ENCODE data around the gene SHOC1.
"Not testable (repeated sequence)": the region's sequence is repeated elsewhere in the genome, so short reads cannot be mapped to it uniquely, and the experiment has no call there.

The SHOC1 gene

DNA sequence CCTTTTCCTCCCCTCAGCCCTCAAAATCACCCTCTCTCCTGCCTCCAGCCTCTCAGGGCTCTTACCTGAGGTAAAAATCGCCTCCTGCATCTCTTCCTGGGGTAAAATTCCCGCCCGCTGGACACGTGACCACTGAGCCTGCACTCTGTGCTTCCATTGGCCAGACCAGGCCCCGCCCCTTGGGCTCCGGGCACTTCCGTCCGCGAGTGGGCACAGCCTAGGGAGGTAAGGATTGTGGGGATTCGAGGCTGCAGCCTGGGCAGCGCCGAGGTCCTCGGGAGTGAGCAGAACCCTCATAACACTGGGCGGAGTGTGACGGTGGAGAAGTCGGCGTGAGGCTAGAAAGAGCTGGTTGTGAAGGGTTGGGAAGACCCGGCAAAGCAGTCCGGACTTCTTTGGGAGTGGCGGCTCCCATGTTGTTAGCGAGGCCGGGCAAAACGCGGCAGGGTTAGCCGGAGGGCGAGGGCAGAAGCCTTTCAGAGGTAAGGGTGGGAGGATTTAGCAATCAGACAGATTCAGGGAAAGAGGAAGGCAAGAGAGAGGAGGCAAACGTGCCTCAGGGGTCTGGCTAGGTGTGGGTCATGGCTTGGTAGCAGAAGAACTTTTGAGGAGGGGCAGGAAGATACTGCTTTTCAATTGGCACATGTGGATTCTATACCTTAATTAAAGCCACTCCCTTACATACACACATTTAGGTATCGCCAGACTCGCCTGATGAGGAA is at the start of gene SHOC1:
Gene SHOC1, minus strand, starts transcription at position 103 of the 722 bp plus-strand sequence. CDS start 3,519 bp downstream, outside the sequence.
- DNase-seq (ENCODE audit: low spot score): no peak

DNA sequence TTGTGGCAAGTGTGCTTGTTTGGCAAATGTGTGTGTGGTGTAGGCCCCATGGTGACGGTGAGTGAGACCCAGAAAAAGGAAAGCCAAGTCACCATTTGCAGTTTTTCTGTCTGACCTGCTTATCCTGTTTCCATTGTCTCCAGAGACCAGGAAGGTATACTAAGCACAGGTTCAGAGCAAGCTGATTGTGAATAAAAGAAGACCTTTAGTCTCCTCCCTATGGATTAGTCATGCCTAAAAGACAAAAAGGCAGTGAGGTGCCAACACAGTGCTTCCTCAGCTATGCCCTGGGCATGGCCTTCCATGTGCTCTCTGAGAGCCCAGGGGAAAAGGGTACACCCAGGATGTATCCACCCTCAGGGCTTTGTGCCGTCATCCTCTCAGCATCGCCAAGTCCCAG is 49.2 kb upstream of the SHOC1 start:
- no peak for DNase-seq (ENCODE audit: low spot score)

DNA sequence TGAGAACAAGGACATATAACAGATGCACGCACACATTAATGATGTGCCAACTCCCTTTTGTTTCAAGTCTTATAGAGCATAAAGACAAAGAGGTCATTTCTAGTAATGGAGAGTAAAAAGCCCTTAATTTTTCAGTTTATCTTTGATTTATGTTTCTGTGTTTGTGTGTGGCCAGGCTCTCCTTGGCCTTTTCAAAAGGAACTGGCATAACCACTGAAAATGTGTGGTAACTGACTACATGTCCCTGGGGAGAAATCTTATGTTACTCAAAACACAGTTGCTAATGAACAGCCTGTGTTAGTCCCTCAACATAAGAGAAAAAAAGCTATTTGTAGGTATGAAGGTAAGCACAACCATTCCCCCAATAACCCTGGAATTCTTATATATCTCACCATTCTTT is 47.6 kb upstream of the SHOC1 start:
- no peak for DNase-seq (ENCODE audit: low spot score)

DNA sequence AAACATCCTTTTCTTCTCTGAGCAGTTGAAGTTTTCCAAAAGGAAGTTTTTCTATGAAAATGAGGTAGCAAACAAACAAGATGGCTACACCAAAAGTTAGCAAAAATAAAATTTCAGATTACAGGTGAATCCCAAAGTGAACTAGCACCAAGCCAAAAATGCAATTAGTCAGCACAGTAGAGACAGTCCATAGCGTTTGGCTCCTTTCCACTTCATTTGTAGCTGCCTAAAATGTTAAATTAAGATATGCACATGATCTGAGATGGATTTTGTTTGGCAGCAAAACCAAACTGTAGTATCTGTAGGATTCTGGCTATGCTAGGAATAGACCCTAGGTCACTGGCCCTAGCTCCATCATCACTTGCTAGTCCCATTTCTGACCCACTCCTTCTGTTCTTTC is 45.7 kb upstream of the SHOC1 start:
- no peak for DNase-seq (ENCODE audit: low spot score)

- no peak for DNase-seq (ENCODE audit: low spot score)
These were observed 45.2 kb upstream of the SHOC1 start for GRCh38 chr9:111839987-111840386.

- DNase-seq (ENCODE audit: low spot score): no peak
These were observed 44.6 kb upstream of the SHOC1 start for GRCh38 chr9:111839387-111839786.

- DNase-seq (ENCODE audit: low spot score): no peak
These were observed 43.7 kb upstream of the SHOC1 start for GRCh38 chr9:111838439-111838838.

- no peak for DNase-seq (ENCODE audit: low spot score)
These were observed 41.6 kb upstream of the SHOC1 start for GRCh38 chr9:111836311-111836710.

- no peak for DNase-seq (ENCODE audit: low spot score)
These were observed 39.2 kb upstream of the SHOC1 start for GRCh38 chr9:111833941-111834340.

DNA sequence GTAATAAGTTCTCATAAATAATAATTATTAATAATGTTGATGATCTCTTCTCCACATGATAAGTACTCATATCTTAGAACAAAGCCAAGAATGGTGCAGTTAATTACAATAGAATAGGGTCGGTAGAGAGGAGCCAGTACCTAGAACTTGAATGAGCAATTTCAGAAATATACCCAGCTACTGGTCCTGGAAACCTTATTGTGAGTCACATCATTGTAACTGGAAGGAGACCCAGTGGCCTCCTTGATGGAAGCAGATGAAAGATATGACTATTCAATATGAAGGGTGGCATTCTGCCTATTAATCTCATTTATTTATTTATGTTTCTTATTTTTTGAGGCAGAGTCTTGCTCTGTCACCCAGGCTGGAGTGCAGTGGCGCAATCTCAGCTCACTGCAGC is 37.7 kb upstream of the SHOC1 start:
- no peak for DNase-seq (ENCODE audit: low spot score)

GRCh38 chr9:111831371-111832108 is 36.8 kb upstream of the SHOC1 start:
- no peak for DNase-seq (ENCODE audit: low spot score)

DNA sequence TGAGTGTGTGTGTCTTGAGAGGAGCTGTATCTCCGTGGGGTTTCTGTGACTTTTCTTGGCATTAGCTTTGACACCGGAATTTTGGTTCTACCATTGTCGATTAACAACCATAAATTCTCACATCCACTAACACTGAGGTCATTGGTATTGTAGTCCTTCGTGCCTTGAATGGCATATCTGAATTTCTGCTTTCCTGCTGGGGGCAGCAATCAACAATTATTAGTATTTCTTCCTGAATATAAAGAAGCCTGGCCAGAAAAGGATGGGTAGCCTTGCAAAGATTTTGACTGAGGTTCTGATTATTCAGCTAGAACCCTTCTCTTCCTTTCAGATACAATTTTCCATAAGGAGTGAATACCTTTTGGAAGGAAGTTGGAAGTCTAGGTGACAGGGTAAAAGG is 33.5 kb upstream of the SHOC1 start:
- DNase-seq (ENCODE audit: low spot score): no peak

DNA sequence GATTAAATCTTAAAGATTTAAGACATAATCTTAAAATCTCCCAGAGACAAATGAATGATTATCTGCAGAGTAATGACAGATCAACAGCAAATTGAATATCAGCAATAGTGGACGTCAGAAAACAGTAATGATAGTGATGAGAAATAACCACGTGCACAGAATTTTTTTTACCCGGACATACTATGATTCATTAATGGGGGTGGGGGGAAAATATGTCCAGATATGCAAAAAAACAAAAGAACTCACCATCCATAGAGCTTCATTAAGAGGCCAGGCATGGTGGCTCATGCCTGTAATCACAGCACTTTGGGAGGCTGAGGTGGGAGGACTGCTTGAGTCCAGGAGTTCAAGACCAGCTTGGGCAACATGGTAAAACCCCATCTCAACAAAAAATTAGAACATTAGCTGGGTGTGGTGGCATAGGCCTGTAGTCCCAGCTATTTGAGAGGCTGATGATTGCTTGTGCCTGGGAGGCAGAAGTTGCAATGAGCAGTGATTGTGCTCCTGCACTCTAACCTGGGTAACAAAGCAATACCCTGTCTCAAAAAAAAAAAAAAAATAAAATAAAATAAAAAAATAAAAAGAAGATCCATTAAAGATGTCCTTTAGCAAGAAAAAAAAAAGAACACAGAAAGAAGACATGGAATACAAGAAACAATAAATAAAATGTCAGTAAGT is 30.9 kb upstream of the SHOC1 start:
- no peak for DNase-seq (ENCODE audit: low spot score)

GRCh38 chr9:111821006-111821528 is 26.3 kb upstream of the SHOC1 start:
- DNase-seq (ENCODE audit: low spot score): no peak

DNA sequence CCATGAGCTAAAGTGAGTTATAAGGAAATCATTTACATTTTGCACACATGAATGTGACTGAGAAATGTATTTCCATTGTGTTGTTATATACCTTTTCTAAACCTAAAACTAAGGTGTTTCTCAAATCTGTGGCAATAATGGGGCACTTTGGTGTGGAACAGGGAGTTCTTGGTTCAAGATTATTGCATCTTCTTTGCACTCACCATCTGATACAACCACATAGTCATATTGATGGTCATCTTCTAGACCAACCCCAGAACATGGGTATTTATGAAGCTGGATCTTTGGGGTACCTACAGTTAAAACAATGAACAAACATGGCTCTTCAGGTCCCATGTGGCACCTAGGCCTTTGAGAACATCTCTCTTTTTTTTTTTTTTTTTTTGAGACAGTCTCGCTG is 24.6 kb upstream of the SHOC1 start:
- DNase-seq (ENCODE audit: low spot score): no peak

DNA sequence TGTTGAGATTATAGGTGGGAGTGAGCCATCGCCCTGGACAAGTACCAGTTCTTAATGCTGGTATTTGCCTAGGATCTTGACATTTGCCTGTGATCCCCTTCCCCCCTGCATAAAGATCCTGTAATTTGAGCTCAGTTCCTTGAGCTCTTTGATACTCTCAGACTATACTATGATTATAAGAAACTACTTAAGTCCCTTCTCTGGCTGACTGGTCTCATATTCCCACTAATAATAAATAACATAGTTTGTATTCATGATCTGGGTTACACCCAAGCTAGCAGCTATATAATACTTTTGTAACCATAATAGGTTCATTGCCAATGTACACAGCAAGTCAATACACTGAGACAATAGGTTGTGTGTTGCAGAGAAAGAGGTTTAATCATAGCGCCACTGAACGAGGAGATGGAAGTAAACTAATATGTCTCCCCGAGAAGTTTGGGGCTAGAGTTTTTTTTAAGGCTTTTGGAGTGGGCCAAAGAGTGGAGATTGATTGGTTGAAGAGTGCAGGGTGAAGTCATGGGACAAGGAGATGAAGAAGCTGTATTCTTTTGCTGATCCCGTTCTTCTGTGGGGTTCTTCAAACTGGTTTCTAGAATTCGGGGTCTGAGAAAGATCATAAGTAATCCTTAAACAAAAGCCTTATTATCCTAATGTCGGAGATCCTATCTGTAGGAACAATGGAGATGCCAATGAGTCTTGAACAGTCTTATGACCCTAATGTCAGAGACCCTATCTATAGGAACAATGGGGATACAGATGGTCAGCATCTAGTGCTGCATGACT is 20.7 kb upstream of the SHOC1 start:
- DNase-seq (ENCODE audit: low spot score): no peak

DNA sequence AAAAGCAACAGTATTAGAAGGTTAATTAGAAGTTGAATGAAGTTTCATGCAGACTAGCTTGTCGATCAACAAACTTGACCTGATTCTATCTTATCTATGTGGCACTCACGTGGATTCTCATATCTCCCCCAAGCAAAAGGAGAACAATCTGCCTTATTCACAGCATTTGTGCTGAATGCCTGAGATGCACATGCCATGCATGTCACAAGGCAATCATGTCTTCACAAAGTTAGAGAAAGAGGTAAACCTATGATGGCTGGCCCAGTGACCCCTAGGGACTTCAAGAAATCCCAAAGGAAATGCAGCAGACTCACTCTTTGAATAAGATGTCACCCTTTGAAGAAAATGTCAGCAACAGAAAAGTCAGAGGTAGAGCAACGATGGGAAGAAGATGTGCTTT is 17.6 kb upstream of the SHOC1 start:
- no peak for DNase-seq (ENCODE audit: low spot score)

- DNase-seq (ENCODE audit: low spot score): no peak
These were observed 16.2 kb upstream of the SHOC1 start for GRCh38 chr9:111810908-111811307.

DNA sequence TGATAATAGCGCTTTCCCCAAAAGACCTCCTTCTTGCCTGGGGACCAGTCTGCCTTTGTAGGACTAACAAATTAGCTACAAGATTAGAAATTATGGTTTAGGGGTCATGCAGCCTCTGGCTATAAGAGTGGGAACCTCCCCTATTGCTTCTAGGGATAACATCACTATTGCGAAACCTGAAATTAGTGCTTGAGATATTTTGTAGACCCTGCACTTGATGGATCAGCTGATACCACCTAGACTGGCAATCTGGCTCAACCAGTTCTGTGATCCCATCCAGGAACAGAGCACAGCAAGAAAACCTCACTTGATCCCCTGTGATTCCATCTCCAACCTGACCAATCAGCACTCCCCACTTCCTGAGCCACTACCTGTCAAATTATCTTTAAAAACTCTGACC is 15.7 kb upstream of the SHOC1 start:
- not testable (repeated sequence) for DNase-seq (ENCODE audit: low spot score)

GRCh38 chr9:111807197-111807596 is 12.5 kb upstream of the SHOC1 start:
- no peak for DNase-seq (ENCODE audit: low spot score)

- DNase-seq (ENCODE audit: low spot score): no peak
These were observed 11.5 kb upstream of the SHOC1 start for GRCh38 chr9:111806259-111806658.

DNA sequence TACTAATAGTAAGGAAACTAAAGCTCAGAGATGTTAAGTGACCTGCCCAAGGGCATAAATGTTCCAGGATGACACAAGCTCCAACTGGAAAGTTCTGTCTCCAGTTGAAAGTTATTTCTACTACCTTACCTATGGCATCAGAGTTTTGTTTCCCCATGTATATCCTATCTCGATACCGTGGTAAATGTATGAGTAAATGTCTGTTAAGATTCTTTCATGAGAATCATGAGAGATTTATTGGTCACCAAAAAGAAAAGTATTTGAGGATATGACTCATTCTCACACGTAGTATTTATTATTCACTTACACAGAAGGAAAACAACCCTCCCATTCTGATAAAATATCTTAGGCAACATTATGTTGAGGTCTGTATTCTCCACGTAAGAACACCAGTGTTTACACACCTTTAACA is 11.1 kb upstream of the SHOC1 start:
- no peak for DNase-seq (ENCODE audit: low spot score)
